GM12874 (cell line): ENCODE results near the gene WDR91.

Experiments used
- CTCF ChIP-seq: IDR thresholded peaks from 2 replicates; pipeline ENCODE4 v1.5.1; 2011; ENCODE audit warnings: low read depth, mild to moderate bottlenecking, control low read depth, low read length, moderate library complexity; ENCODE audit not compliant: insufficient read depth

The WDR91 gene

GRCh38 chr7:135151533-135151932 lies 59.8 kb downstream of the WDR91 start:
- no peak for TF ChIP-seq CTCF

DNA sequence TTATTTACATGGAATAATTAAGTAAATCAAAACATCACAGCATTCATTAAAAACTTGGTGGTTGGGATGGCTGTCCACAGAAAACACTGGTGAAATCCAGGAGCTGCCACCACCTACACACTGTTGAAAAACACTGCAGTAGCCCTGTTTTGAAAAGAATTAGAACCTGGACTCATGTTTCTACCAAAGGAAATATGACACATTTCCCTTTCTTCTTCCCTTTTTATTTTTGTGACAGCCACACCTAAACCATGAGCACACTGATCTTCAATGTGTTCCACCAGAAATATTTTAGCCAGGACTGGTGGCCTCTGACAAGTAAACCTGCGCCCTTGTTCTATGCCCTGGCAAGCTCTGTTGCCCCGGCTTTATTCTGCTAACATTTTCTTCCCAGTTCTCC lies 60.2 kb downstream of the WDR91 start:
- no peak for TF ChIP-seq CTCF

DNA sequence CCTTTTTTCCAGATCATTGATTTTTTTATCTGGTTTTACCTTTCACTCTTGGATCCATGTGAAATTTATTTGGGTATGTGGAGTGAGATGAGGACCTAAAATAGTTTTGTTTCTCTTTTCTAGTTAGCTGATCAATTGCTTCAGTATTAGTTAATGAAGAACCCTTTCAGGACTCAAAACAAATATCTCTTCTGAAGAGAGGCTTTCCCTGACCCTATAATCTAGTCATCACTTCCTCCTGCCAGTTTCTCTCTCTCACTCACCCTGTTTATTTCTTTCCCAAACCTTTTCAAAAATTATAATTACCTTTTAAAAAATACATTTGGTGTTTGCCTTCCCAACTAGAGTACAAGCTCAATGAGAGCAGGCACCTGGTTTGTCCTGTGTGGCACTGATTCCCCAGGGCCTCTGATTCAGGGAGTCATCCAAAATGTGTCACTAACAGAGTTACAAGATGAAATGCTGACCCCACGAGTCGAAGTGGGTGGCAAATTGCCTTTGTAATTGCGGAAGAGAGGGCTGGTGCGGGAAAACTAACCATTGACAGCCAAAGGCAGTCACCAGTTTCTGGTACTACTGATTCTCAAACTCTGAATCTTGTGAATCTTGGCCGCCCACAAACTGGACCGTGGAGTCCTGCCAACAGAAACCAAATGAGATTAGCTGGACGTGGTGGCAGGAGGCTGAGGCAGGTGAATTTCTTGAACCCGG lies 61.1 kb downstream of the WDR91 start:
- TF ChIP-seq CTCF: no peak

DNA sequence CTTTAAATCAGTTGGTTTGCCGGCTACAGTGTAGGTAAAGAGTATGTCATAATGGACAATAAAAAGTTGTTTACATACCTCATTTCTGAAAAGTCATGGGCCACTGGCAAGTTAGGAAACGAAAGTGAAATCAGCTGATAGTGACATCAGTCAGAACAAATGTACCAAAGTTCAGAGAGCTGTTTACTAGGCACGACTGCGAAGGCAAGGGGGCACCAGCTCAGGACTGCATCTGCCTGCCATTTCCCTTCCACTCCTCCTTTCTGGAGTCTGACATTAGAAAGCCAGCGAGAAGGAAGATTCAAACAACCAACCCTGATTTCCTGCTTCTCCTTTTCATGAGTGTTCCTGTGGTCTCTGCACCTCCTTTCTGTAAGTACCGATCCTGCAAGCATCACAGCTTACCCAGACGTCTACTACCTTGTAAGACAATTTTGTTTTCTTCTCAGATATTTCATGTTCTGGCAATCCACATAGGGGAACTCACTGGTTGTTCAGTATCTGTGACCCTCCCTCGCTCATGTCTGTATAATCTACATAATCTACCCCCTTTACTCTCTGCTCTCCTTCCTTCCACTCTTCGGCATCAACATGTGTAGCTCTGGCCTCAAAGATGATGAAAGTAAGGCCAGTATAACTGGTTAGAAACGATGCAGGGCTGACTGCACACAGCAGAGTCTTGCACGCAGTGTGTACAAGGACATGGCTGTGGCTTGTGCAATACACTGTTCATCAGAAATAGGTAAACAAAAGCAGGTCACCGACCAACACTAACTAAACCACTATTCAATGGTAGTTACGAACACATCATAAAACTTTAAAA lies 63.2 kb downstream of the WDR91 start, which contains the start of gene TMEM140:
TMEM140 (plus strand) TSS at position 174 of the 823 bp plus-strand sequence. CDS start 16,370 bp downstream, outside the sequence.
- no peak for TF ChIP-seq CTCF

DNA sequence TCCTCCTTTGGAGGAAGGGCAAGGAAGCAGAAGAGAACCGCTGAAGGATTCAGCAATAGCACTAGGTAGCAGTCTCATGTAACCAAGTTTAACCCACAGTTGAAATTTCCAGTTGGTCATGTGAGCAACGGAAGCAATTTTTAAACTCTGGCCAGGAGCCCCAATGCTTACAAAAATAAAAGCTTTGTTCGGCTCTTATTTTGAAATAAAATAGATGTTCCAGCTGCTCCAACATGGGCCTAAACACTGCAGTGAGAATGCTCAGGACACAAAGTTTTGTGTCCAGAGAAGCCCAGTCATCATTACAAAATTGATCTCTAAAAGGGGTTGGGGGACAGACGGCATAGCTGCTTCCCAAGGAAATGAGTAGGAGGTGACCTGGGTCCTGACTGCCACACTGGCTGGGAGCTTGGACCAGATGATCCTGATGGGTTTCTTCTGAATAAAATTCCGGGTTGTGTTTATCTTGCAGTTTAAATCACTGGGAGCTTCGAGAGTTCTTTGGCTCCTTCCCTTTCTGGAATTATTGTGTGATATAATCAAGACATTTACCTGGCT lies 63.9 kb downstream of the WDR91 start:
- no peak for TF ChIP-seq CTCF

- TF ChIP-seq CTCF: no peak
Observed at GRCh38 chr7:135143885-135144668, 67.2 kb downstream of the WDR91 start.
